Neuronal stem cell (in vitro differentiated cells): ENCODE results near the gene MAZ.
A peak's percentile ranks its signal among the peaks of the same experiment; 100 is the strongest.

Experiments used
- DNase-seq: peaks from one replicate; pipeline ENCODE4 v3.0.0-alpha.2; 2013; ENCODE audit warnings: low spot score
- H2AFZ ChIP-seq: one replicate; pipeline ENCODE4 v1.6.1; 2013; ENCODE audit warnings: mild to moderate bottlenecking, low read length, inconsistent platforms
- H2AK5ac ChIP-seq: 2 replicates; pipeline ENCODE4 v1.6.1; 2013; ENCODE audit warnings: low read depth, mild to moderate bottlenecking, inconsistent platforms, low read length, moderate library complexity, mixed read lengths
- H2BK120ac ChIP-seq: 2 replicates; pipeline ENCODE4 v1.6.1; 2013; ENCODE audit warnings: low read depth, mild to moderate bottlenecking, inconsistent platforms, low read length, moderate library complexity, mixed read lengths
- H2BK12ac ChIP-seq: one replicate; pipeline ENCODE4 v1.6.1; 2013; ENCODE audit warnings: low read length, inconsistent platforms
- H2BK15ac ChIP-seq: 2 replicates; pipeline ENCODE4 v1.6.1; 2013; ENCODE audit warnings: mild to moderate bottlenecking, low read length, inconsistent platforms, mixed read lengths
- H2BK5ac ChIP-seq: one replicate; pipeline ENCODE4 v1.6.1; 2013; ENCODE audit warnings: inconsistent platforms, mild to moderate bottlenecking, low read length, moderate library complexity
- H3K14ac ChIP-seq: one replicate; pipeline ENCODE4 v1.6.1; 2013; ENCODE audit warnings: low read length, inconsistent platforms
- H3K18ac ChIP-seq: 2 replicates; pipeline ENCODE4 v1.6.1; 2013; ENCODE audit warnings: low read length, inconsistent platforms
- H3K23ac ChIP-seq: 2 replicates; pipeline ENCODE4 v1.6.1; 2013; ENCODE audit warnings: low read depth, mild to moderate bottlenecking, mixed read lengths, low read length, inconsistent platforms; ENCODE audit not compliant: poor library complexity
- H3K27ac ChIP-seq: replicated peaks from 3 replicates; pipeline ENCODE4 v1.5.1; 2013; ENCODE audit warnings: low read length, inconsistent platforms
- H3K27me3 ChIP-seq, 3 experiments: 2 replicates each; pipeline ENCODE4 v1.6.1; 2013; ENCODE audit warnings: low read length in 3 of 3, mild to moderate bottlenecking in 2 of 3, inconsistent platforms in 1 of 3, low read depth in 1 of 3, mixed read lengths in 1 of 3, moderate library complexity in 1 of 3; ENCODE audit not compliant: control insufficient read depth in 3 of 3, insufficient read depth in 3 of 3
- H3K36me3 ChIP-seq, 2 donors: replicated peaks in 1 of 2; 2 replicates each; pipeline ENCODE4 v1.6.1; 2013; ENCODE audit warnings: low read length in 2 of 2; ENCODE audit not compliant: control insufficient read depth in 2 of 2, insufficient read depth in 2 of 2
- H3K4ac ChIP-seq: 2 replicates; pipeline ENCODE4 v1.6.1; 2013; ENCODE audit warnings: inconsistent platforms, mild to moderate bottlenecking, low read length, moderate library complexity
- H3K4me1 ChIP-seq, 2 donors: 1 replicate in 1 of 2; 2 replicates in 1 of 2; pipeline ENCODE4 v1.6.1; 2013; ENCODE audit warnings: low read length in 2 of 2, low read depth in 1 of 2; ENCODE audit not compliant: control insufficient read depth in 2 of 2, insufficient read depth in 1 of 2
- H3K4me2 ChIP-seq: one replicate; pipeline ENCODE4 v1.6.1; 2013; ENCODE audit warnings: mild to moderate bottlenecking, low read length, inconsistent platforms; ENCODE audit not compliant: insufficient read depth, poor library complexity, severe bottlenecking
- H3K4me3 ChIP-seq, 2 donors: 2 replicates each; pipeline ENCODE4 v1.5.1; 2013; ENCODE audit warnings: low read length in 2 of 2, mild to moderate bottlenecking in 2 of 2, inconsistent platforms in 1 of 2, moderate library complexity in 1 of 2
- H3K79me1 ChIP-seq: one replicate; pipeline ENCODE4 v1.6.1; 2013; ENCODE audit warnings: low read depth, mild to moderate bottlenecking, inconsistent platforms, low read length, moderate library complexity
- H3K9ac ChIP-seq: one replicate; pipeline ENCODE4 v1.6.1; 2013; ENCODE audit warnings: mild to moderate bottlenecking, low read depth, low read length, inconsistent platforms; ENCODE audit not compliant: poor library complexity
- H3K9me3 ChIP-seq, 2 donors: replicated peaks in 1 of 2; 2 replicates each; pipeline versions ENCODE3 to v1.6.1; 2013; ENCODE audit warnings: low read length in 2 of 2, mild to moderate bottlenecking in 2 of 2, inconsistent platforms in 1 of 2, low read depth in 1 of 2, mixed read lengths in 1 of 2, moderate library complexity in 1 of 2; ENCODE audit not compliant: control insufficient read depth in 2 of 2, insufficient read depth in 1 of 2
- H4K8ac ChIP-seq: one replicate; pipeline ENCODE4 v1.6.1; 2013; ENCODE audit warnings: low read depth, mild to moderate bottlenecking, inconsistent platforms, low read length, moderate library complexity
- H4K91ac ChIP-seq: one replicate; pipeline ENCODE4 v1.6.1; 2013; ENCODE audit warnings: low read length, low read depth, mild to moderate bottlenecking, inconsistent platforms; ENCODE audit not compliant: poor library complexity
- WGBS, 2 donors: extraction: QIAGEN DNeasy Blood & Tissue Kit; methylation state at CpG; one replicate each; pipeline ENCODE4 v1.1.7; 2013; ENCODE audit warnings: missing lambda C conversion rate in 2 of 2, mixed read lengths in 1 of 2; ENCODE audit not compliant: insufficient read length in 2 of 2, insufficient replicate concordance in 1 of 2; ENCODE audit errors: extremely low coverage in 2 of 2; 5-methylcytosine and 5-hydroxymethylcytosine counted together

The MAZ gene

GRCh38 chr16:29805232-29806098 is 864 bp upstream of the MAZ start:
- Histone ChIP-seq H3K14ac (no peak overlapping the region), H2BK12ac (no peak overlapping the region), H3K79me1 (peaks cover 25% of the 10 kb centered on the region), H2AK5ac (peak overlapping the region; percentile 100), H3K4me3 (peak overlapping the region; percentile 71 to 79), H3K9ac (peak overlapping the region; percentile 98), H2AFZ (peak overlapping the region; percentile 70), H4K91ac (no peak overlapping the region), H3K9me3 (peaks cover 0 to 2% of the 10 kb centered on the region in 2 donors), H3K36me3 (peaks cover 50 to 77% of the 10 kb centered on the region in 2 donors), H3K27ac (peak overlapping the region; percentile 88), H2BK15ac (peak overlapping the region; percentile 75), H3K27me3 (no peaks in the 10 kb centered on the region), H3K23ac (peak overlapping the region; percentile 99), H4K8ac (no peak overlapping the region), H3K4ac (peak overlapping the region; percentile 56), H2BK5ac (peak overlapping the region; percentile 98), H3K4me1 (peaks cover 29 to 30% of the 10 kb centered on the region in 2 donors), H2BK120ac (peak overlapping the region; percentile 95), H3K18ac (peak overlapping the region; percentile 94), H3K4me2 (peak overlapping the region; percentile 84)
- WGBS, 2 donors = no CpG with 5 or more reads among the region's 103 CpGs
- DNase-seq = peak; percentile 99

GRCh38 chr16:29806641-29807425 is 504 bp downstream of the MAZ start:
- peak overlapping the region; percentile 98 for H3K14ac ChIP-seq
- peak overlapping the region; percentile 93 for H3K27ac ChIP-seq
- no peaks in the 10 kb centered on the region for H3K27me3 ChIP-seq
- H2BK12ac ChIP-seq = peak overlapping the region; percentile 33
- peaks cover 40 to 66% of the 10 kb centered on the region in 2 donors for H3K36me3 ChIP-seq
- peak overlapping the region; percentile 96 for H2BK5ac ChIP-seq
- WGBS, 2 donors = no CpG with 5 or more reads among the region's 99 CpGs
- H4K91ac ChIP-seq = no peak overlapping the region
- H3K4me1 ChIP-seq = peaks cover 37 to 40% of the 10 kb centered on the region in 2 donors
- no peak for DNase-seq
- H2AFZ ChIP-seq = peak overlapping the region; percentile 68
- peak overlapping the region; percentile 98 for H3K18ac ChIP-seq
- peak overlapping the region; percentile 91 for H3K4me2 ChIP-seq
- peak overlapping the region; percentile 85 for H2BK15ac ChIP-seq
- no peak overlapping the region for H4K8ac ChIP-seq
- H3K9ac ChIP-seq = peak overlapping the region; percentile 98
- peak overlapping the region; percentile 87 for H2BK120ac ChIP-seq
- H3K79me1 ChIP-seq = peaks cover 25% of the 10 kb centered on the region
- peak overlapping the region; percentile 64 to 93 for H3K4me3 ChIP-seq
- peak overlapping the region; percentile 66 for H3K4ac ChIP-seq
- H2AK5ac ChIP-seq = peak overlapping the region; percentile 99
- peak overlapping the region; percentile 94 for H3K23ac ChIP-seq
- peaks cover 0 to 2% of the 10 kb centered on the region in 2 donors for H3K9me3 ChIP-seq

- H3K27me3 ChIP-seq = no peaks in the 10 kb centered on the region
- peak overlapping the region; percentile 92 for H3K23ac ChIP-seq
- no peak overlapping the region for H4K91ac ChIP-seq
- H3K4ac ChIP-seq = peak overlapping the region; percentile 66
- peak overlapping the region; percentile 15 for H2AFZ ChIP-seq
- peaks cover 35 to 58% of the 10 kb centered on the region in 2 donors for H3K36me3 ChIP-seq
- peak overlapping the region; percentile 33 for H2BK12ac ChIP-seq
- peak overlapping the region; percentile 98 for H3K18ac ChIP-seq
- peak; percentile 77 for DNase-seq
- peak overlapping the region; percentile 96 for H2BK5ac ChIP-seq
- WGBS, 2 donors = no CpG with 5 or more reads among the region's 69 CpGs
- peak overlapping the region; percentile 87 for H2BK120ac ChIP-seq
- H3K9me3 ChIP-seq = peaks cover 0 to 2% of the 10 kb centered on the region in 2 donors
- H3K27ac ChIP-seq = peak overlapping the region; percentile 93
- peak overlapping the region; percentile 91 for H3K4me2 ChIP-seq
- peak overlapping the region; percentile 98 for H3K14ac ChIP-seq
- H4K8ac ChIP-seq = peak overlapping the region; percentile 10
- peak overlapping the region; percentile 64 to 93 for H3K4me3 ChIP-seq
- H3K79me1 ChIP-seq = peaks cover 25% of the 10 kb centered on the region
- H3K9ac ChIP-seq = peak overlapping the region; percentile 98
- peaks cover 37 to 40% of the 10 kb centered on the region in 2 donors for H3K4me1 ChIP-seq
- H2BK15ac ChIP-seq = peak overlapping the region; percentile 85
- H2AK5ac ChIP-seq = peak overlapping the region; percentile 99
Measured at GRCh38 chr16:29807426-29808218, 1.3 kb downstream of the MAZ start.
